ENCODE measurements around the gene HMOX1.

Gene HMOX1, protein sequence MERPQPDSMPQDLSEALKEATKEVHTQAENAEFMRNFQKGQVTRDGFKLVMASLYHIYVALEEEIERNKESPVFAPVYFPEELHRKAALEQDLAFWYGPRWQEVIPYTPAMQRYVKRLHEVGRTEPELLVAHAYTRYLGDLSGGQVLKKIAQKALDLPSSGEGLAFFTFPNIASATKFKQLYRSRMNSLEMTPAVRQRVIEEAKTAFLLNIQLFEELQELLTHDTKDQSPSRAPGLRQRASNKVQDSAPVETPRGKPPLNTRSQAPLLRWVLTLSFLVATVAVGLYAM

DNA sequence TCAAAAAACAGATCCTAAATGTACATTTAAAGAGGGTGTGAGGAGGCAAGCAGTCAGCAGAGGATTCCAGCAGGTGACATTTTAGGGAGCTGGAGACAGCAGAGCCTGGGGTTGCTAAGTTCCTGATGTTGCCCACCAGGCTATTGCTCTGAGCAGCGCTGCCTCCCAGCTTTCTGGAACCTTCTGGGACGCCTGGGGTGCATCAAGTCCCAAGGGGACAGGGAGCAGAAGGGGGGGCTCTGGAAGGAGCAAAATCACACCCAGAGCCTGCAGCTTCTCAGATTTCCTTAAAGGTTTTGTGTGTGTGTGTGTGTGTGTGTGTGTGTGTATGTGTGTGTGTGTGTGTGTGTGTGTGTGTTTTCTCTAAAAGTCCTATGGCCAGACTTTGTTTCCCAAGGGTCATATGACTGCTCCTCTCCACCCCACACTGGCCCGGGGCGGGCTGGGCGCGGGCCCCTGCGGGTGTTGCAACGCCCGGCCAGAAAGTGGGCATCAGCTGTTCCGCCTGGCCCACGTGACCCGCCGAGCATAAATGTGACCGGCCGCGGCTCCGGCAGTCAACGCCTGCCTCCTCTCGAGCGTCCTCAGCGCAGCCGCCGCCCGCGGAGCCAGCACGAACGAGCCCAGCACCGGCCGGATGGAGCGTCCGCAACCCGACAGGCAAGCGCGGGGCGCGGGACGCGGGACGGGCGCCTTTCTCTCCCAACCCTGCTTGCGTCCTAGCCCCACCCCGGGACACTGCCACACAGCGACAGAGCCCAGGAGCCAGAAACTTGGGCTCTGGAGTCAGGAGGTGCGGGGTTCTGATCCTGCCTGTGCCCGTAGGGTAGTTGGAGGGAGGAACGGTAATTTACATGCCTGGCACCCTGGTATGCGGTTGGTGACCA is at the start of gene HMOX1:
HMOX1 (plus strand) TSS at position 560 of the 887 bp plus-strand sequence; CDS start at position 638, 78 bp downstream.
- peak; percentile 63 for DNase-seq (ENCODE audit: insufficient read length, low spot score)
- no peak for FAIRE-seq

DNA sequence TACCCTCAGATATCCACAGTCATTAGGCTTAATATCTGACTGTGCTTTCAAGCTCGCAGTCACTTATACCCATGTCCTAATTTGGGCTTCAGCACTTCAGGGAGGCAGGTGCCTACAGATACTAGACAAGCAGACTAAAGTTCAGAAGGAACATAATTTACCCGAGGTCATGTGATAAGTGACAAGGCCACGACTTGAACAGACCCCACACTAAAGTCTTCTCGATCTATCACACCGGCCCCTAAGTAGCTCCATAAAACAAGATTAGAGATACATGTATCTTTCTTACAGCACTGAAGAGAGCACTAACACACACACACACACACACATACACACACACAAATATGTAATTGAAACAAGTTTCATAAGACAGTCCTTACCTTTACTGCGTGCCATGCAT is 48.6 kb upstream of the HMOX1 start:
- no peak for FAIRE-seq
- no peak for DNase-seq (ENCODE audit: insufficient read length, low spot score)

DNA sequence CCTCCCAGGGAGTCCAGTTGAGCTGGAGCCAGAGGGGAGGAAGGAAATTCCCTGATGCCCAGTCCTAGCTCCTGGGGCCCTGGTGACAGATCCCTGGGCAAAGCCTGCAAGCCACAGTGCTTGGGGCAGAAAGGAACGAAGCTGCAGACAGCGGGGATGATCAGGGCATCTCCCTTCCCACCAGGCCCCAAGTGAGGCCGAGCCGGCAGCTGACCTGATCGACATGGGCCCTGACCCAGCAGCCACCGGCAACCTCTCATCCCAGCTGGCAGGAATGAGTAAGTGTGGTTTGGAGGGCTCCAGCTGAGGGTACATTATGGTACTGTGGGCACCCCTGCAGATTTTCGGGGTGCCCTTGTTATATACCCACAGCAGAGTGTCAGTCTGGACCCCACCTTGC is 47.7 kb upstream of the HMOX1 start:
- no peak for FAIRE-seq

DNA sequence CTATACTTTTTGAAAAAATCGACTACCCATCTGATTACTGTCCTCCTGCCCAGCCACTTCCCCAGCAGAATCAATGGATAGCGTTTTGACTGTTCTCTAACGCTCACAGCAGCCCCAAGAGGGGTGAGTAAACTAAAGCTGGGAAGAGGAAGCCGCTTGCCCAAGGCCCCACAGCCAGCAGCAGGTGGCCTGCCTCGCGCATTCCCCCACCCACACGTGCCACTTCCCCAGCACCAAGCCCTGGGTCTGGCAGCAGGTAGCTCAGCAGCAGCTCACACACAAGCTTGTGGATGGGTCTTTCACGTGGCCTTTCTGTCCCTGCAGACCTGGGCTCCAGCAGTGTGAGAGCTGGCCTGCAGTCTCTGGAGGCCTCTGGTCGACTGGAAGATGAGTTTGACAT is 46.9 kb upstream of the HMOX1 start:
- DNase-seq (ENCODE audit: insufficient read length, low spot score) (no peak), FAIRE-seq (no peak)

More for the DNA sequence above, 47.7 kb upstream of the HMOX1 start:
- DNase-seq (ENCODE audit: insufficient read length, low spot score): no peak

DNA sequence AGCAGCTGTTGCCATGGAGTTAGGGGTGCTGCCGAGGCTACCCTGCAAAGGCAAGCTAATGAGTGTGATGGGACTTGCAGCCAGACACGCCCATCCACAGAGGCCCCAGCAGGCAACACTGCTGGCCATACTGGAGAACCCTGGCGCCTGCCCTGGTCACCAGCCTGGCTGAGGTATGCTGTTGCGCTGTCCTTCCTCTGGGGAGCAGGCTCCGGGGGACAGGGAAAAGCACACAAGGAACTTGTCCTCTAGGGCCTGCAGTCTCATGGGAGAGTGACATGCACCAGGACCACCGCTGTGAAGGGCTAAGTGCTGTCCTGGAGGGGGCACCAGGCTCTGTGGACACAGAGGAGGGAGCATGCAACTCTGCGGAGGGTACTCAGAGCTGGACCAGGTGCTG is 45.4 kb upstream of the HMOX1 start:
- no peak for DNase-seq (ENCODE audit: insufficient read length, low spot score)
- no peak for FAIRE-seq

DNA sequence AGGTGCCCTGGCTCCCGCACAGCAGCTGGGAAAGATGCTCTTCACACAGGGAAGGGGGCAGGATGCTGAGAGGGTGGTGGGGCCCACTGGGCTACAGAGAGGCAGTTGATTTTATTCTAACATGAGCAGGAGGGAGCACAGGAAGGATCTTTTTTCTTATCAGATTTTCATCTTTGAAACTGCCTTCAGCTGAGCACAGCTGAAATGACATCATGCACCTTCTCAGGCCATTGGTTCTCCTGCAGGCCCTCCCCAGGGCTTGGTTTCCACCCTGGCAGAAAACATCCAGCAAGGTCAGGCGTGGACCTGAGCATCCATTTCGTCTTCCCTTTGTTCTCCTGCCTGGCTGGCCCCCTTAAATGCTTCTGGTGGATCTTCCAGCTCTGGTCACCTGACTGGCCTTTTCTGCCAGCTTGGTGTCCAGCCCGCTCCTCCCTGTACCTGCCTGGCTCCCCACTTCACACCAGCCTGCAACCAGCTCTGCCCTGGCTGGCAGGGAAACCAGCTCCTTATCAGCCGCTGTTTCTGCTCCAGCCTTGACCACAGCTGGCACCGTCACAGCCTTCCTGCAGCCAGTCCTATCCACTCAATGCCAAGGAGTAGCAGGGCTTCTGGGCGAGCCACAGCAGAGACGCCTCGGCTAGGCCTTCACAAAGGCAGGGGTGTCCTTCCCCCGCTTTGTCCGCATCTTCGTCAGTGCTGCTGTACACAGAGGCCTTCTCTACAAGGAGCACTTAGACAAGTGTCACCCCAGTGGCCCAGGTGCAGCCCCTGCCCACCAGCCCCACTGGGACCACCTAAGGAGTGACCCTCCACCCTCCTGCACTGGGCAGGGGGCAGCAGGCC is 44.7 kb upstream of the HMOX1 start:
- FAIRE-seq (no peak), DNase-seq (ENCODE audit: insufficient read length, low spot score) (no peak)

DNA sequence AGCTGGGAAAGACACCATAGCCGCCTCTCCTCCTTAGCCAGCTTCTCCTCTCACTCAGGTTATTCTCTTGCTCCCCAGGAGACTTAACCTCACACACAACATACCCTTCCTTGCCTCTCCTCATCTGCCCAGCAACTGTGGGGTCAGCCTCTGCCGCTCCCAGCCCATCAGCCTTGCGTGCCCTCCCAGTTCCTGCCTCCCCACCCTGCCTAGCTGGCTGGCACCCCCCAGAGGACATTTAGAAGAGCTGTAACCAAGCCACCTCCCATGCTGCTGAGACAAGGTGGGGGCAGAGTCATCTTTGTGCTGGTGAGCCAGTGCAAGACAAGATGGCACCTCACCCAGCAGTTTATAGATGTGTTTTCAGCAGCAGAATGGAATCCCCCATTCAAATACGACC is 43.0 kb upstream of the HMOX1 start:
- FAIRE-seq (no peak), DNase-seq (ENCODE audit: insufficient read length, low spot score) (no peak)

DNA sequence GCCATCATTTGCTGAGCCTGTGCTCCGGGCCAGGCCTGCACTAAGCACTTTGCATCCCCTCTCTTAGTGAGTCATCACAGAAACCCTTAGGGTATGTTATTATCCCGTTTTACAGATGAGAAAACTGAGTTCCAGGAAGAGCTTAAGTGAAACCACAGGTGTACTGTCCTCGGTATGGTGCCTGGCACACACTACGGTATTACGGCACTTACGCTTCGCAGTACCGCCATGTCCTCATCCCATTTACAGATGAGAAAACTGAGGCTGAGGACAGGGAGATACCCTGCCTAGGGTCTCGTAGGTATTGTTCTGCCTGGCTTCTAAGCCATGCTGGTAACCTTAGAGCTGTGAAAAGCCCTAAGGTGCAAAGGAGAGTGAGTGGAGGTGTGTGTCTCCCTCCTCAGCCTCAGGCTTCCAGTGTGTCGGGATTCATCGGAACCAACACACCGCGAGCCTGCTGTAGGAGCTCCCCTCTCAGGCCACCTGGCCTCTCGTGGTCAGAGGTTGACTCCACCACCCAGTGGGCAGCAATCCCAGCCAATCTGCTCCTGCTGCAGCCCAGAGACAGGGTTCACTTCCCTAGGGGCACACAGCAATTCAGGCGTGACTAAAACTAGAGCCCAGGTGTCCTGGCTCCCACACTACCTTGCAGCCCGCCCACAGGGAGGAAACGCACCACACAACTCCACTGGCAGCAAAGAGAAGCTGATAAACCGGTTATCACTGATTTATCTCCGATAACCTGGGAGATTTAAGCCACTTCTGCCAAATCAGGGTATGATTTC is 39.6 kb upstream of the HMOX1 start:
- no peak for FAIRE-seq
- DNase-seq (ENCODE audit: insufficient read length, low spot score): no peak

DNA sequence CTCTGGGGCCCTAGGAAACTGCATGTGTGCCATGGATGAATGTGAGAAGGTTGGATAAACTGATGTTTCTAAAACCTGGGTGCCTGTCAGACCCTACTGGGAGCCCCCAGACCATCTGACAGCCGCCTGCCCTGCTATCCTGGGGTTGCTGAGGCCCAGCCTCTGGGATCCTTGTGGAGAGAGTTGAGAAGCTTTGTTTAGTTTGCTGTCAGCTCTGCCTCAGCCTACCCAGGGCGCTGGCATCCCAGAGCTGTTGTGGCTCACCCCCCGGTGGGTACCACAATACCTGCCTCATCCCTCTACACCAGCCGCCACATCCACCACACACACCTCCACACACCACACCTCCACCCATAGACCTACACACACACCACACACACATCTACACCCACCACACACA is 38.5 kb upstream of the HMOX1 start:
- no peak for FAIRE-seq
- DNase-seq (ENCODE audit: insufficient read length, low spot score): no peak

DNA sequence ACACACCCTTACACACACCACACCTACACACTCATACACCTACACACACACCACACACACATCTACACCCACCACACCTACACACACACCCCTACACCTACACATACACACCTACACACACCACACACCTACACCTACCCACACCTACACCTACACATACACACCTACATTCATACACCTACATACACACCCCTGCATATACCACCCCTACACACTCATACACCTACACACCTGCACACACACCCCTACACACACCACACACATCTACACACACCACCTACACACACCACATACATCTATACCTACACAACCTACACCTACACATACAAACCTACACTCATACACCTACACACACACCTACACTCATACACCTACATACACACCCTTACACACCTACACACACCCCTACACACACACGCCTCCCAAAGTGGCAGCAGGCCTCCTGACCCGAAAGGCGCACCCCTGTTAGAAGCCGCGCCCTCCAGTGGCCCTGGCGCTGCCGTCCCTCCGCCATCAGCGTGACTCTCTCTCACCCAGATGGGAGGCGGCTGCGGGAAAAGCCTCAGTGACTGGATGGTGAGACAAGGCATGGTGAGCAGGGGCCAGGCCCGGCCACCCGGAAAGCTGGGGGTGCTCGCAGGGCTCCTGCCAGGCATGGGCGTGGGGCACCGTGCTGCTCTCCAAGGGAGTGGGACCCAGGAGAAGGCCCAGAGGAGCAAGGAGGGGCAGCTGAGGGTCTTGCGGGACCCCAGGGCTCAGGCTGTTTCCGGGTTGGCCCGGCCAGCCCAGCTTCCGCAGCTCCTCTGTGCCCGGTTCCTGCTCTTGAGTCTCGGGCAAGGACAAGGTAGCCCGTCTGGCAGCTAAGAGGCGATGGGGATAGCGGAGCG is 37.0 kb upstream of the HMOX1 start:
- FAIRE-seq: peak; percentile 97
- no peak for DNase-seq (ENCODE audit: insufficient read length, low spot score)

DNA sequence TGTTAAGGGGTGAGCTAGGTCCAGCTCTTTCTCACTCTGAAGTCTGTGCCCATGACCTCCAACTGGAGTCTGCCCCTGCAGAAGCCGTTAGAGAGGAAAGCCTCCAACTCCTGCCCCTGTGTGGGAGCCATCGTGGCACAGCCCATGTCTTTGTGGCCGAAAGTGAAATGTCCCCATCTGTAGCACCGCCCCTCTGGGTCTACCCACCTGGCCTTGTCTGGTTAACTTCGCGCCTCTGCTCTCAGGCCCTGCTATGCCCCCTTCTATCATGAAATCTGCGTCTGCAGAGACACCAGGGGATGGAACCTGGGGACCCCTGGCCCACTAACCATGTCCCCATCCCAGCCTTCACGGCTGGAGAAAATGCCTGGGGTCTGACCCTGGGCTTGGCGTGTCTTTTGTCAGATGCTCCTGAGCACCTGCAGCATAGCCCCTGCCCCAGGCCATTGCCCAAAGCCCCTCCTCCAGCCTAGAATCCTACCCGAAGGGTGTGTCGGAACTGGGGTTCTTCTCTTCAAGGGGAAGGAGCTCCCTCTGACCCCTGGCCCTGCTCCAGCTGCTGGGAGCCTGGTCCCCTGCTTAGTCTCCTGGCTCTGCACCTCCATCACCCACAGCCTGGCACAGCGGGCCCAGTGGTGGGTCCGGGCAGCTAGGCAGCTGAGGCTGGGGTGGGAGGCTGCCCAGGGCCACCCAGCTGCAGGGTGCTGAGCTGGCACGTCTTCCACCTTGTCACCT is 35.8 kb upstream of the HMOX1 start:
- FAIRE-seq (no peak), DNase-seq (ENCODE audit: insufficient read length, low spot score) (no peak)

DNA sequence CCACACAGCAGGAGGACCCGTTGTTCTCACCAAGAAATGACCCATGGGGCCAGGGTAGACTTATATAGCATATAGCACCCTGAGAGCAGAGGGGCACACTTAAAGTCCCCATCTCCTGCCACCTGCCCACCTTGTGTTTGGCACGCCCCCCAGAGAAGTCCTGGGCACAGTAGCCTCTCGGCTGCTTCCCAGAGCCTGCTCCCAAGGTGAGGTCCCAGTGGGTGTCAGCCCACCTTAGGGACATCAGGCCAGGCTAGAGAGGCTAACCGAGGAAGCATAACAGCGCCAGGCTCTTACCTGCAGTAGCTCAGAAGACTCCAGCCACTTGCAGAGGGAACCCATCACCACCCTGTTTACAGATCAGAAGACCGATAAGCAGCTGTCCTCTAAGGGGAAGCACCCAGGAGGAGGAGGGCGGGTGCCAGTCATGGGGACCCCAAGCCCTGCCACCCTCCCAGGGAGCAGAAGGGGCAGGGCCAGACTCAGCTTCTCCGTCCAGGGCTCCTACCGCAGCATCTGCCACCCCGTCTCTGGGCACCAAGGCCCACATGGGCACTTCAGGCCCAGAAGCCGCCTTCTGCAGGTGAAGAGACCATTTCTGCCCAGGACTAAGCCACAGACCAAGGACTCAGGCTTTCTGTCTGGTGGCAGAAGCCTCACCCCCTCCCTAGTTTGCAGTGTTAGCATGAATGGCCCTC is 34.9 kb upstream of the HMOX1 start:
- no peak for DNase-seq (ENCODE audit: insufficient read length, low spot score)
- no peak for FAIRE-seq

DNA sequence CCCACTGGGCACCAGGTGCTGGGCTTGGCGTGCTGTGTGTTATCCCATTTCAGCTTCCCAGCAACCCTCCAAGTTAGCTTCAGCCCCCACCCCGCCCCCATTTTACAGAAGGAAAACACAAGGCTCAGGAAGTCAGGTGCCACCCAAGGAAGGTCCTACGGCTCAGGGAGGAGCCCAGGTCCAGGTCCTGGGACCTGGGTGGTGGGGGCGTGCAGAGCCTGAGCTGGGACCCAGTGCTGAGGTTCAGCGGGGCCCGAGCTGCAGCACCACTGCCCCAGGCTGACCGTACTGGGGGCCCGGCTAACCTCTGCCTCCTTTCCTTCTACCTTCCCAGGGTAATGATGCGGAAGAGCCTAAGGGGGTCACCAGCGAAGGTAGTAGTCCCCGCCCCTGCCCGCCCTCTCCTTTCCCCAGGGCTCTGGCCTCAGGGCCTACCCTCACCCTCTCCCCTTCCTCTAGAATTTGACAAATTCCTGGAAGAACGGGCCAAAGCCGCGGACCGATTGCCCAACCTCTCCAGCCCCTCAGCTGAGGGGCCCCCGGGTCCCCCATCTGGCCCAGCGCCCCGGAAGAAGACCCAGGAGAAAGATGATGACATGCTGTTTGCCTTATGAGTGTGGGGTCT is 34.2 kb upstream of the HMOX1 start:
- no peak for DNase-seq (ENCODE audit: insufficient read length, low spot score)
- no peak for FAIRE-seq

DNA sequence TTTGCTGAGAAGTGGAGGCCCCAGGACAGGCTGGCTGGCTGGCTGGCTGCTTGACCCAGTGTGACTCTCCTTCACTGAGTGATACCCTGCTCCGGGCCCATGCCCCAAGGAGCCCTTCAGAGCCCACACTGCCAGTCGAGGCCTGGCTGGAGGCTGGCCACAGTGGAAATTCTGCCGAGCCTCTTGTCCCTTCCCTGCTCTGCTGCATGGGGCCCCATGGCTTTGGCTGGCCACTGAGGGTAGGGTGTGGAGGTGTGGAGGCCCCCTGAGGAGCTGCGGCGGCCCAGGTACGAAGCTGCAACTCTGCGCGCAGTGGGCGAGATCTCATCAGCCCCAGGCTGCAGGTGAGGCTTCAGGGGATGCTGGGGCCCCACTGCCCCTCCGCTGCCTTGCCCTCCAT is 33.4 kb upstream of the HMOX1 start:
- DNase-seq (ENCODE audit: insufficient read length, low spot score) (no peak), FAIRE-seq (no peak)

DNA sequence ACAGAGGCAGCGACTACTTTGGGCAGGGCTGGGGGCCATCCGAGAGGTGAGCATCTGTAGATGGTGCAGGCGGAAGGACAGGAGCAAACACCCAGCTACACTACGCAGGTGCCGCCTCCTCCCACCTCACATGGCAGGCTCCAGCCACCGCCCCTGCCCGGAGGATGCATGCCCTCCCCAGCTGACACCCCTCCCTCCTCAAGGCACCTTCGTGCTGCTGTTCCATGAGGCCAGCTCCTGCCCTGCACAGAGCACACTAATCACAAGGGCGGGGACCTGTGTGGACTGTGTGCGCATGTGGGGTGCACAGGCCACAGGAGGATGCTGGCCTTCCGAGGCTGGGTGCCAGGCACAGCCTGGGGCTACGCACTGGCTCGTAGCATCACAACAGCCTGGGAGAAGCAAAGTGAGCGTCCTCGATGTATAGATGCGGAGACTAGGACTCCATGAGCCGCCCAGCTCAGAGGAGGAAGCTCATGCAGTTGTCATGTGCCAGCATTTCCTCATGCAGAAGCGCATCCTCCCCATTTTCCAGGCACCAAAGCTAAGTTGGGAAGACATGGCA is 32.8 kb upstream of the HMOX1 start:
- no peak for FAIRE-seq
- DNase-seq (ENCODE audit: insufficient read length, low spot score): no peak

DNA sequence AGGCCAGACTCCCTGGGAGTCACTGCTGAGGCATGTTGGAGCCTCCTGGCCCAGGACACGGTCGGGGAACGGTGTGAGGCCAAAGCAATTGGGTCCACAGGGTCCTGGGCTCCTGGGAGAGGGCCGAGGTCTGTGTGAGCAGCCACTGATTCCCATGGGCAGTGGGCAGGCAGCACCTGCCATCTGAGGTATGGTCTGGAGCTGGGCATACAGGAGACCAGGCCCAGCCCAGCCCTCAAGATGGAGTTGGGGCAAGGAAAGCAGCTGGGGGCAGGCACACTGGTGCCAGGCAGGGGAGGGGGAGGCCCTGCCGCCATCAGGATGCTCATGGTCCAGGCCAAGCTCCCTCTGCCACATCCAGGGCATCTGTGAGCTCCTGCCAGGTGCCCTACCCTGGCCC is 32.2 kb upstream of the HMOX1 start:
- FAIRE-seq (no peak), DNase-seq (ENCODE audit: insufficient read length, low spot score) (no peak)

DNA sequence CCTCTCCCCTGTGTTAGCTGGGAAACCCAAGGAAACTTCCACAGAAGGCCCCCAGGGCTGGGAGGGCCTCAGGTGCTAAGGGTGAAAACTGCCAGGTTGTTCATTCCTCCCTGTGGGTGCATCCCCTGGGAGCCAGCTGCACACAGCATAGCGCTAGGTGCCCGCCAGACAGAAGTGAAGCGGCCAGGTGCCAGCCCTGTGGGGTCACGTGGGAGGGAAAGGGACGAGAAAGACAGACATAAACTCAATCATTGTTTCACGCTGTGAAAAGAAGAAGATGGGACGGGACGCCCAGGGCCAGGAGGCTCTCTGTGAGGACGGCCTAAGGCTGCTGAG is 31.6 kb upstream of the HMOX1 start:
- FAIRE-seq: no peak
- DNase-seq (ENCODE audit: insufficient read length, low spot score): no peak

Data from HTR-8/SVneo (cell line).